ENCODE data around the gene TOM1. TPM values are rescaled to one million over a fixed set of nuclear protein-coding genes. Genes with fewer than 3 reads are reported as not detected.

The TOM1 gene
- total RNA-seq, 1 experiment from 2014 or later: 19.0 TPM

DNA sequence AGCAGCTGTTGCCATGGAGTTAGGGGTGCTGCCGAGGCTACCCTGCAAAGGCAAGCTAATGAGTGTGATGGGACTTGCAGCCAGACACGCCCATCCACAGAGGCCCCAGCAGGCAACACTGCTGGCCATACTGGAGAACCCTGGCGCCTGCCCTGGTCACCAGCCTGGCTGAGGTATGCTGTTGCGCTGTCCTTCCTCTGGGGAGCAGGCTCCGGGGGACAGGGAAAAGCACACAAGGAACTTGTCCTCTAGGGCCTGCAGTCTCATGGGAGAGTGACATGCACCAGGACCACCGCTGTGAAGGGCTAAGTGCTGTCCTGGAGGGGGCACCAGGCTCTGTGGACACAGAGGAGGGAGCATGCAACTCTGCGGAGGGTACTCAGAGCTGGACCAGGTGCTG is 35.8 kb downstream of the TOM1 start:
- no peak for ATAC-seq
- Histone ChIP-seq H3K9me3 (ENCODE audit: low read length) (no peaks in the 10 kb centered on the region), H3K27me3 (ENCODE audit: low read length) (no peaks in the 10 kb centered on the region), H3K36me3 (ENCODE audit: low read depth, low read length) (no peaks in the 10 kb centered on the region), H3K9me2 (replicated peaks; ENCODE audit: low read length) (no peaks in the 10 kb centered on the region), H3K4me3 (ENCODE audit: low read length) (no peak overlapping the region), H3K9ac (ENCODE audit: low read length) (no peak overlapping the region), H3K27ac (ENCODE audit: low read length) (no peak overlapping the region), H4K20me1 (ENCODE audit: low read length) (no peaks in the 10 kb centered on the region), H3K79me2 (ENCODE audit: low read length) (no peaks in the 10 kb centered on the region), H3K4me1 (ENCODE audit: insufficient read depth, low read length) (no peaks in the 10 kb centered on the region), H3K4me2 (ENCODE audit: low read length) (no peak overlapping the region), H3F3A (ENCODE audit: low read length, unreplicated experiment) (no peaks in the 10 kb centered on the region), H2AFZ (ENCODE audit: low read length) (no peak overlapping the region)
- POLR2A ChIA-PET (ENCODE audit: unreplicated experiment): no interaction called here
- intact Hi-C loops (cut with micrococcal nuclease): no loop called here
- BruUV-seq (replicated peaks): no TSS peak
- CTCF ChIA-PET: no interaction called here
- TF ChIP-seq, protein P1, sequence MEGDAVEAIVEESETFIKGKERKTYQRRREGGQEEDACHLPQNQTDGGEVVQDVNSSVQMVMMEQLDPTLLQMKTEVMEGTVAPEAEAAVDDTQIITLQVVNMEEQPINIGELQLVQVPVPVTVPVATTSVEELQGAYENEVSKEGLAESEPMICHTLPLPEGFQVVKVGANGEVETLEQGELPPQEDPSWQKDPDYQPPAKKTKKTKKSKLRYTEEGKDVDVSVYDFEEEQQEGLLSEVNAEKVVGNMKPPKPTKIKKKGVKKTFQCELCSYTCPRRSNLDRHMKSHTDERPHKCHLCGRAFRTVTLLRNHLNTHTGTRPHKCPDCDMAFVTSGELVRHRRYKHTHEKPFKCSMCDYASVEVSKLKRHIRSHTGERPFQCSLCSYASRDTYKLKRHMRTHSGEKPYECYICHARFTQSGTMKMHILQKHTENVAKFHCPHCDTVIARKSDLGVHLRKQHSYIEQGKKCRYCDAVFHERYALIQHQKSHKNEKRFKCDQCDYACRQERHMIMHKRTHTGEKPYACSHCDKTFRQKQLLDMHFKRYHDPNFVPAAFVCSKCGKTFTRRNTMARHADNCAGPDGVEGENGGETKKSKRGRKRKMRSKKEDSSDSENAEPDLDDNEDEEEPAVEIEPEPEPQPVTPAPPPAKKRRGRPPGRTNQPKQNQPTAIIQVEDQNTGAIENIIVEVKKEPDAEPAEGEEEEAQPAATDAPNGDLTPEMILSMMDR (conservative IDR thresholded peaks at IDR 0.05; ENCODE audit: low read depth, low read length): no peak
- TF ChIP-seq EZH2 (IDR thresholded peaks at IDR 0.05; ENCODE audit: low read length, unreplicated experiment) (no peak), EZH2phosphoT487 (IDR thresholded peaks at IDR 0.05; ENCODE audit: borderline replicate concordance, low read length) (no peak)
- DNase-seq: no peak

DNA sequence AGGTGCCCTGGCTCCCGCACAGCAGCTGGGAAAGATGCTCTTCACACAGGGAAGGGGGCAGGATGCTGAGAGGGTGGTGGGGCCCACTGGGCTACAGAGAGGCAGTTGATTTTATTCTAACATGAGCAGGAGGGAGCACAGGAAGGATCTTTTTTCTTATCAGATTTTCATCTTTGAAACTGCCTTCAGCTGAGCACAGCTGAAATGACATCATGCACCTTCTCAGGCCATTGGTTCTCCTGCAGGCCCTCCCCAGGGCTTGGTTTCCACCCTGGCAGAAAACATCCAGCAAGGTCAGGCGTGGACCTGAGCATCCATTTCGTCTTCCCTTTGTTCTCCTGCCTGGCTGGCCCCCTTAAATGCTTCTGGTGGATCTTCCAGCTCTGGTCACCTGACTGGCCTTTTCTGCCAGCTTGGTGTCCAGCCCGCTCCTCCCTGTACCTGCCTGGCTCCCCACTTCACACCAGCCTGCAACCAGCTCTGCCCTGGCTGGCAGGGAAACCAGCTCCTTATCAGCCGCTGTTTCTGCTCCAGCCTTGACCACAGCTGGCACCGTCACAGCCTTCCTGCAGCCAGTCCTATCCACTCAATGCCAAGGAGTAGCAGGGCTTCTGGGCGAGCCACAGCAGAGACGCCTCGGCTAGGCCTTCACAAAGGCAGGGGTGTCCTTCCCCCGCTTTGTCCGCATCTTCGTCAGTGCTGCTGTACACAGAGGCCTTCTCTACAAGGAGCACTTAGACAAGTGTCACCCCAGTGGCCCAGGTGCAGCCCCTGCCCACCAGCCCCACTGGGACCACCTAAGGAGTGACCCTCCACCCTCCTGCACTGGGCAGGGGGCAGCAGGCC is 36.5 kb downstream of the TOM1 start:
- no peak overlapping the region for H3K27ac ChIP-seq (ENCODE audit: low read length)
- H3K4me3 ChIP-seq (ENCODE audit: low read length): no peak overlapping the region
- no peak overlapping the region for H3K9ac ChIP-seq (ENCODE audit: low read length)
- H3K4me1 ChIP-seq (ENCODE audit: insufficient read depth, low read length): no peaks in the 10 kb centered on the region
- H4K20me1 ChIP-seq (ENCODE audit: low read length): no peaks in the 10 kb centered on the region
- intact Hi-C loops (cut with micrococcal nuclease): no loop called here
- DNase-seq (no peak), ATAC-seq (no peak)
- no peaks in the 10 kb centered on the region for H3F3A ChIP-seq (ENCODE audit: low read length, unreplicated experiment)
- H3K79me2 ChIP-seq (ENCODE audit: low read length): no peaks in the 10 kb centered on the region
- CTCF ChIA-PET: no interaction called here
- no peaks in the 10 kb centered on the region for H3K9me2 ChIP-seq (replicated peaks; ENCODE audit: low read length)
- no peaks in the 10 kb centered on the region for H3K9me3 ChIP-seq (ENCODE audit: low read length)
- H2AFZ ChIP-seq (ENCODE audit: low read length): no peak overlapping the region
- no peaks in the 10 kb centered on the region for H3K36me3 ChIP-seq (ENCODE audit: low read depth, low read length)
- no peak for TF ChIP-seq EZH2 (IDR thresholded peaks at IDR 0.05; ENCODE audit: low read length, unreplicated experiment)
- TF ChIP-seq, protein P1 (conservative IDR thresholded peaks at IDR 0.05; ENCODE audit: low read depth, low read length): no peak
- no peak for TF ChIP-seq EZH2phosphoT487 (IDR thresholded peaks at IDR 0.05; ENCODE audit: borderline replicate concordance, low read length)
- H3K27me3 ChIP-seq (ENCODE audit: low read length): no peaks in the 10 kb centered on the region
- H3K4me2 ChIP-seq (ENCODE audit: low read length): no peak overlapping the region
- POLR2A ChIA-PET (ENCODE audit: unreplicated experiment): no interaction called here
- no TSS peak for BruUV-seq (replicated peaks)

DNA sequence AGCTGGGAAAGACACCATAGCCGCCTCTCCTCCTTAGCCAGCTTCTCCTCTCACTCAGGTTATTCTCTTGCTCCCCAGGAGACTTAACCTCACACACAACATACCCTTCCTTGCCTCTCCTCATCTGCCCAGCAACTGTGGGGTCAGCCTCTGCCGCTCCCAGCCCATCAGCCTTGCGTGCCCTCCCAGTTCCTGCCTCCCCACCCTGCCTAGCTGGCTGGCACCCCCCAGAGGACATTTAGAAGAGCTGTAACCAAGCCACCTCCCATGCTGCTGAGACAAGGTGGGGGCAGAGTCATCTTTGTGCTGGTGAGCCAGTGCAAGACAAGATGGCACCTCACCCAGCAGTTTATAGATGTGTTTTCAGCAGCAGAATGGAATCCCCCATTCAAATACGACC is 38.2 kb downstream of the TOM1 start:
- Histone ChIP-seq H3K9me2 (replicated peaks; ENCODE audit: low read length) (no peaks in the 10 kb centered on the region), H3K4me2 (ENCODE audit: low read length) (no peak overlapping the region), H4K20me1 (ENCODE audit: low read length) (no peaks in the 10 kb centered on the region), H3K9ac (ENCODE audit: low read length) (no peak overlapping the region), H3K27me3 (ENCODE audit: low read length) (no peaks in the 10 kb centered on the region), H2AFZ (ENCODE audit: low read length) (no peak overlapping the region), H3K4me1 (ENCODE audit: insufficient read depth, low read length) (no peaks in the 10 kb centered on the region), H3K36me3 (ENCODE audit: low read depth, low read length) (no peaks in the 10 kb centered on the region), H3K79me2 (ENCODE audit: low read length) (no peaks in the 10 kb centered on the region), H3F3A (ENCODE audit: low read length, unreplicated experiment) (no peaks in the 10 kb centered on the region), H3K27ac (ENCODE audit: low read length) (no peak overlapping the region), H3K9me3 (ENCODE audit: low read length) (no peaks in the 10 kb centered on the region), H3K4me3 (ENCODE audit: low read length) (no peak overlapping the region)
- POLR2A ChIA-PET (ENCODE audit: unreplicated experiment): no interaction called here
- no peak for ATAC-seq
- intact Hi-C loops (cut with micrococcal nuclease): no loop called here
- TF ChIP-seq EZH2 (IDR thresholded peaks at IDR 0.05; ENCODE audit: low read length, unreplicated experiment): no peak
- TF ChIP-seq, protein P1 (conservative IDR thresholded peaks at IDR 0.05; ENCODE audit: low read depth, low read length): 0 out of 2 replicates have a peak, but pooled peaks have one; percentile 23
- no TSS peak for BruUV-seq (replicated peaks)
- CTCF ChIA-PET: no interaction called here
- DNase-seq: no peak
